Stimulated activated CD8-positive, alpha-beta memory T cell treated with anti-CD3 and anti-CD28 coated beads, Interleukin-4, amount 100 ng/mL, for 1 hour (primary cell): Measurements from ENCODE around the gene BCL7C.
A peak's percentile ranks its signal among the peaks of the same experiment; 100 is the strongest.

Experiments used
- DNase-seq, 2 donors: peaks; one replicate each; pipeline ENCODE4 v3.0.0-alpha.2; 2020; ENCODE audit warnings: low read depth in 2 of 2, low spot score in 1 of 2

Gene BCL7C

DNA sequence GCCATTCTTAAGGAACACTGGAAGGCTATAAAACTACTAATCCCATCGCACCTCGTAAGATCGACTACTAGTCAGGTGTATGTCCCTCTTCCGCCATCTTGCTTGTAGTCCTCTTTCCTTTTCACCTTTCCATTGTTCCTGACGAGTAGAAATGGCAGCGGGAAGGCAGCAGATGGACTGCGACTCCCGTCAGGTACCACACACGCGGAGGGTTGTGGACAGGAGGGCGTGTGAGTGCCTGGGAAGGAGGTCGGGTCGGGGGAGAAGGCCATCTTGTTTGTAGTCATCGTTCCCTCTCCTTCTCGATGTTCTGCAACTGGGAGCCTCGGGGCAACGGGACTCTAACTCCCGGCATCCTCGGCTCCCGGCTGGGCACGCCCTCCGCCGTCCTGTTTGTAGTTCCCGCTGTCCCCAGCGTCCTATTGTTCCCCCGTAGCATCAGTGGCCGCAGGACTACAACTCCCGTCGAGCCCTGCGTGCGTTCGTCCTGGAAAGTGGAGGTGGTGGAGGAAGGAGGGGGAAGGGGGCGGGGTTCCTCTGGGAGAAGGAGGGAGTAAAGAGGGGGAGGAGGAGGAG lies 29.2 kb upstream of the BCL7C start:
- peak; percentile 79 to 90 for DNase-seq

DNA sequence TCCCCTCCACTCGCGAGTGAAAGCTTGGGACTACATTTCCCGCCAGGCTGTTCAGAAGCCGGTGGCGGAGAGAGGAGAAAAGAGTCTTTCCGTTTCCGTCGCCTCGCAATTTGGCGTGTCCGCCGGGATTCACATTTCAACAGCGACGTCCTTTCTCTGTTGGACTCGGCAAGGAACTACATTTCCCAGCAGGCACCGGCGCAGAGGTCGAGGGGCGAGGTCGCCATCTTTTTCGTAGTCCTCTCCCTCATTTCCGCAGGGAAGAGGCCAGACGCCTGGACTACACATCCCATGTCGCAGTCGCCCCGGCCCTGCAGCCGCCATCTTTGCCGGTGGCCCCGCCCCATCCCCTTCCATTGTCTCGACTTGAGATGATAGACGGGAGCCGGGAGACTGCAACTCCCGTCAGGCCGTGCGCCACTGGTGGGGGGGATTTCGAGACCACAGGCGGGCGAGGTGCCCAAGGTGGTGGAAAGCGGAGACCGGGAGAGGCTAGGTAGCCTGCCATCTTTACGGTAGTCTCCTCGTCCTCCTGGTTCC lies 28.6 kb upstream of the BCL7C start:
- peak; percentile 99 for DNase-seq

DNA sequence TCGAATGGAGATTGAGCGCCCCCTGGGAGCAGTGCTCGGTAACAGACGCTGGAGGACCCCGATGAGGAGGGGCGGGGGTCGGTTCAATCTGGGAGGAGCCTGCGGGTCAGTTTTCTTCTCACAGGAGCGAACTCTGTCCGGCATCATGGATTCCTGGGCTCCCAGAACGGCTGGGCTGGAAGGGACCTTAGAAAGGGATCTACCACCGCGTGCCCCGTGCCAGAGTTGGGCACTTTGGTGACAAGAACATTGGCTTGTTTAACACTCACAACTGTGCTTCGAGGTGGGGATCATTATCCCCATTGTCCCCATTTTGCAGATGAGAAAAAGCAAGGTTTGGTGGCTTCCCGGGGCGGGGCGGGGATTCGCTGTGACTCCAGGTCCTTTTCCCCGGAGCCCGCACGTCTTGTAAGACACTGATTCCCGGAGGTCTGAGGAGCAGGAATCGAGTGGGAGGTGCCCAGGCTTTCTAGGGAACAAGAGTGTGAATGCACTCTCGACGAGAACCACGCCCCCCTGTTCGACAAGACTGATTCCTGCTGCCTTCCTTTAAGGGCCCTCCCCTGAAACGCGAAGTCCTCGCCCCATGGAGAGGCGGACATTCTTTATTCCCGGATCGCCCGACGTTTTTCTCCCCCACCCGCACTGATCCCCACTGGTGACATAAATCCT lies 28.0 kb upstream of the BCL7C start:
- peak; percentile 78 to 80 for DNase-seq

DNA sequence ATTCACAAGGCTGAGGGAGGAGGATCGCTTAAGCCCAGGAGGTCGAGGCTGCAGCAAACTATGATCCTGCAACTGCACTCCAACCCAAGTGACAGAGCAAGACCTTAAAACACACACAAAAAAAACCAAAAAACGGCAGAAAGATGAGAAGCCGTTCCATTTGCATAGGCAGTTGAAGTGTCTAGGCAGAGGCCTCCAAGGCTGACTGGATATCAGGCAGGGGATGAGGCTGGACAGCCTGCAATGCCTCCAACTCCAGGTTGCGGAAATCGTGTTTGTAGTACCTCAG lies 27.5 kb upstream of the BCL7C start:
- no peak for DNase-seq

DNA sequence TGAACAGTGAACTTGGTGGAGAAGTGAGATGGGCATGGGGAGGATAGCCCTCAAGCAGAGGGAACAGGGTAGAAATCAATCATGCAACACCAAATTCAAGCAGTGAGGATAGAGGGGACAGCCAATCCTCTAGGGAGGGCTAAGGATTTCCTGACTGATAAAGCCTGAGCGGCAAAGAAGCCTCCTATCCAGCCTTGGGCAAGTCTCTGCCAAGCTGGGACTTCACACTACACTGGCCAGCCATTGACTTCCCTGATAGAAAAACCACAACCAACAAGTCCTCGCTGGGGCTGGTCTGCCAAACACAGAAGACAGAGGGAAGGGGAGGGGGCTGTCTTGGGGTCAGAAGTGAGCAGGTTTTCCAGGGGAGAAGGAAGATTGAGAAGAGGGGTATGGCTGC lies 27.0 kb upstream of the BCL7C start:
- no peak for DNase-seq

DNA sequence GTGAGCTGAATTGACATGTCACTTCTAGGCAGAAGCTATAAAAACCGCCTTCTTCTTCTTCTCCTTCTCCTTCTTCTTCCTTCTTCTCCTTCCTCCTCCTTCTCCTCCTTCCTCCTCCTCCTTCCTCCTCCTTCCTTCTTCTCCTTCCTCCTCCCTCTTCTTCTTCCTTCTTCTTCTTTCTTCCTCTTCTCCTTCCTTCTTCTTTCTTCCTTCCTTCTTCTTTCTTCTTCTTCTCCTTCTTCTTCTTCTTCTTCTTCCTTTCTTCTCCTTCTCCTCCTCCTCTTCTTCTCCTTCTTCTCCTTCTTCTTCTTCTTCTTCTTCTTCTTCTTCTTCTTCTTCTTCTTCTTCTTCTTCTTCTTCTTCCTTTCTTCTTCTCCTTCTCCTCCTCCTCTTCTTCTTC lies 24.7 kb upstream of the BCL7C start:
- no peak for DNase-seq

DNA sequence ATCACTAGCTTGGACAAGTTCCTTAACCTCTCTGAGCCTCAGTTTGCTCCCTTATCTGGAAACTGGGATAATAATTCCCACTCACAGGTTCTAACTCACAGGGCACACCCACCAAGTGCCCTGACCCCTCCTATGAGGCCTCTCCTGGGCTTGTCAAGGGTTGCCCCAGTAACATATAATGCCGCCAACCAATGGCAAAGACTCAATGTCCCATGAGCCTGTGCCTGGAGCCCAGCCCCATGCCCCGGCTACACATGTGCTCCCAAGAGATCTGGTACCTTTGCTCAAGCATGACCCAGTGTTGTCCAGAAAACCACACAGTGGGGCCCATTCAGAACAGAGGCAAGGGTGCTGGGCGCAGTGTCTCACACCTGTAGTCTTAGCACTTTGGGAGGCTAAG lies 21.0 kb upstream of the BCL7C start:
- no peak for DNase-seq

DNA sequence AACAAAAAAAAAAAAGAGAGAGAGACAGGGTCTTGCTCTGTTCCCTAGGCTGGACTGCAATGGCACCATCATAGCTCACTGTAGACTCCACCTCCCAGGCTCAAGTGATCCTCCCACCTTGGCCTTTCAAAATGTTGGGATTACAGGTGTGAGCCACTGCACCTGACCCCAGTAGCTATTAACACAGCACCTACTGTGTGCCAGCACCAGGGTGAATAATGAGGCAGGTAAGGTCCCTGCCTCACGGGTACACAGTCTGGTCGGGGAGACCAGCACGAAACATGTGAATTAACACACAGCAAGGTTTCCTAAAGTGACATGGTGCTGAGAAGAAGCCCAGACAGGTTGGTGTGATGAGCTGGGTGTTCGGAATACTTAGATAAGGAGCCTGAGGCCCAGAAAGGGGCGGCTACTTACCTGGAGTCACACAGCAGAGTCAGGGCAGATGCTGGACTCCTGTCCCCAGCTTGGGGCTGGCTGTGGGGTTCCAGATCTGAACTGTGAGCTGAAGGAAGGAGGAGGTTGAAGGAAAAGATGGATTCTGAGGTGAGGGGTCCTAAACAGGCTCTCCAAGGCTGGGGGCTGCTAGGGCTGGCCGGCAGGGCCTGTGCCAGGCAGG lies 19.0 kb upstream of the BCL7C start:
- DNase-seq, result no peak

DNA sequence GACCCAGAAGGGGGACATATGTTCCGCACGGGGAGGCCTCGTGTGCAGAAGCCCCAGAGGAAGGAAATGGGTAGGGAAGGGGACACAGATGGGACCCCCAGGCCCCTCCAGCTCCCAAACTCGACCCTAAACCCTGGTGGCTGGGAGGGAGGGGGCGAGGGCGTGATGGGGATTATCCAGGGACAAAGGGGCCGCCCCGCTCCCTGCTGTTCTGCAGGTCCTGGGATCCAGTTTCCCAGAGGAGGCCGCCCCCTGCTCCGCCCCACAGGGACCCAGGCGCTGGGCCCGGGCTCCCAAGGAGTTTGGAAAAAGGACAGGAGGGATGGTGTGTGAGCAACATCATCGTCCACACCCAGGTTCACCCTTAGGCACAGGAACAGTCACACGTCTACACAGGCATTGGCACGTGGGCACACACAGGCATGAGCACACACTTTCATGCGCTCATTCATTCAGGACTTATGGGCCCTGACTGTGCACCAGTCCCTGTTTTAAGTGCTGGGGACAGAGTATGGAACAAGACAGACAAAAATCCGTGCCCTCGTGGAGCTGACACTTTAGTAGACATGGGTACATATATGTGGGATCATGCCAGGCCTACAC lies 16.7 kb upstream of the BCL7C start:
- no peak for DNase-seq

DNA sequence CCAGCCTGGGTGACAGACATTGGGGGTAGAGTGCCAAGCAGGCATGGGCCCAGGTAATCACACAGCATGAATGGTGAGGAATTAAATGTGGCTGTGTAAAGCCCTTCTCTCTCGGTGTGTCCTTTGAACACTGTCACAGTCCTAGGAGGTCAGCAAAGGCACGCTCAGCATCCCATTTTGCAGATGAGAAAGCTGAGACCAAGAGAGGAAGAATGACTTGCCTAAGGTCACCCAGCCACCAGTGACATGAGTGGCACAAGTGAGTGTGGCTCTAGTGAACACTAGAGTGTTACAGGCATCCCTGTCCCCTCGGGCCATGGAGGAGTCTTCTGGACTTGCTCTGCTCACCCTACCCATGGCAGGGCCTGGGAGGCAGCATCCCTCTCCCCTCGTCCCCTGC lies 13.2 kb upstream of the BCL7C start:
- DNase-seq, result no peak

DNA sequence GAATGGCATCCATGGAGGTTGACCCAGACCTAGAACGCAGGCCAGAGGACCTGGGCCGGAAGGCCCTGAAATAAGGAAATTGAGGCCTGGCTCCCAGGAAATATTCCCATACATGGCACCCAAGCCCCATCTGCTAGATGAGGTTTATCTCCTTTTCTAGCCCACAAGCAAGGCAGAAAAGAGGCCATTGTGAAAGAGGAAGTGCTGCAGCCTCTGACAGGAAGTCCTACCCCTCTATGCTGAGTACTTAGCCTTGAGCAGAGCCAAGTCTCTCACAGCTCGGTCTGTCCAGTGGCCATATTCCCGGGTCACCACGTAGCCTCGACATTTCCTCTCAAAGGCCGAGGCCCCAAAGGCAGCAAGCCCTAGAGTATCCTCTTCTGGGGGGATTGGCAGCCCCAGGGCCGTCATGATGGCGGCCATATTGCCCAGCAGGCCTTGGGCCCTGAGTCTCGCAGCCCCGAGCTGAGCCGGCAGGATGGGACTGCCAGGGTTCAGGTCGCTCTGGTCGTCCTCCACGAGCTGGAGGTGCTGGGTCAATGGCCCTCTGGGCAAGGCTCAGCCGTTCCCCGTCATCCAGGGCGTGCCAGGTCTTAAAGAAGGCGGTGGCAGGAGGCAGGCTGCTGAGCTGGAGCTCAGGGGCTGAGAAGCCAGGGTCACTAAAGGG lies 10.4 kb upstream of the BCL7C start:
- DNase-seq, result no peak

DNA sequence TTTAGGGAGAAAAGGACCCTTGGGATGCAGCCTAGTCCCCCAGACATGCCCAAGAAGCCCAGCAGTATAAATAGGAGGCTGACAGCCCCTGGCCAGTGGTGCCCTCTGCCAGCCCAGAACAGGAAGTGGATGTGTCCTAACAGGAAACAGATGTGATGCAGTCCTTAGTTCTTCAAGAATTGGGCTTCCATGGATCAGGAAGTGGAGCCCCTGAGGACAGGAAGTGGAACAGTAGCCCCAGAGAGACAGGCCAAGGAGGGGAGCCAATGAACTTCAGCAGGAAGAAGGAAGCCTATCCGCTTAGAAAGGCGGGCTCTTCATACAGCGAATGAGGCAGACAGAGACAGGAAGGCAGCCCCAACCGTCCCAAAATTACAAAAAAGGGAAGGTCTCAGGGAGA lies 9.7 kb upstream of the BCL7C start:
- no peak for DNase-seq

DNA sequence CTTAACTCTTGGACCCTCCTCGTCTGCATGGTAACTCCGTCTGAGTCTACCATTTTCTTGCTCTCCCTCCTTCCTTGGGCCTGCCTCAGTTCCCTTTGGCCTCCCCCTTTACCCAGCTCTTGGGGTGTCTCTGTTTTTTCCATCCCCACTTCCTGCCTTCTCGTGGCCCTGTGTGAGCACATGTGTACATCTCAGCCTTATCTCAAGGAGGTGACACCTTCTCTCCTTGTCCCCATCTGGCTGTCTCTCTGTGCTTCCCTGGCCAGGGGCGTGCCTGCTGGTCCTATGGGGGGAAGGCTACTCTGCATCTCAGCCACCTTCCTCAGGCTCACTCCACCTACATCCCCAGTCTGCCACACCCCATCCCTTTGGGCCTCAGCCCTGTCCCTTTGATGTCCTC lies 9.1 kb upstream of the BCL7C start:
- no peak for DNase-seq

DNA sequence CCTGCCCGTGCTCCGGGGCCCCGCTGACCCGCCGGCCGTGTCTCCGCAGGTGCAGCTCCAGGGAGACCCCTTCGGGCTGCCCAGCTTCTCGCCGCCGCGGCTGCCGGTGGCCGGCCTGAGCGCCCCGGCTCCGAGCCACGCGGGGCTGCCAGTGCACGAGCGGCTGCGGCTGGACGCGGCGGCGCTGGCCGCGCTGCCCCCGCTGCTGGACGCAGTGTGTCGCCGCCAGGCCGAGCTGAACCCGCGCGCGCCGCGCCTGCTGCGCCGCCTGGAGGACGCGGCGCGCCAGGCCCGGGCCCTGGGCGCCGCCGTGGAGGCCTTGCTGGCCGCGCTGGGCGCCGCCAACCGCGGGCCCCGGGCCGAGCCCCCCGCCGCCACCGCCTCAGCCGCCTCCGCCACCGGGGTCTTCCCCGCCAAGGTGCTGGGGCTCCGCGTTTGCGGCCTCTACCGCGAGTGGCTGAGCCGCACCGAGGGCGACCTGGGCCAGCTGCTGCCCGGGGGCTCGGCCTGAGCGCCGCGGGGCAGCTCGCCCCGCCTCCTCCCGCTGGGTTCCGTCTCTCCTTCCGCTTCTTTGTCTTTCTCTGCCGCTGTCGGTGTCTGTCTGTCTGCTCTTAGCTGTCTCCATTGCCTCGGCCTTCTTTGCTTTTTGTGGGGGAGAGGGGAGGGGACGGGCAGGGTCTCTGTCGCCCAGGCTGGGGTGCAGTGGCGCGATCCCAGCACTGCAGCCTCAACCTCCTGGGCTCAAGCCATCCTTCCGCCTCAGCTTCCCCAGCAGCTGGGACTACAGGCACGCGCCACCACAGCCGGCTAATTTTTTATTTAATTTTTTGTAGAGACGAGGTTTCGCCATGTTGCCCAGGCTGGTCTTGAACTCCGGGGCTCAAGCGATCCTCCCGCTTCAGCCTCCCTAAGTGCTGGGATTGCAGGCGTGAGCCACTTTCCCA lies 8.4 kb upstream of the BCL7C start:
- peak in 1 of 2 donors; percentile 26 for DNase-seq

DNA sequence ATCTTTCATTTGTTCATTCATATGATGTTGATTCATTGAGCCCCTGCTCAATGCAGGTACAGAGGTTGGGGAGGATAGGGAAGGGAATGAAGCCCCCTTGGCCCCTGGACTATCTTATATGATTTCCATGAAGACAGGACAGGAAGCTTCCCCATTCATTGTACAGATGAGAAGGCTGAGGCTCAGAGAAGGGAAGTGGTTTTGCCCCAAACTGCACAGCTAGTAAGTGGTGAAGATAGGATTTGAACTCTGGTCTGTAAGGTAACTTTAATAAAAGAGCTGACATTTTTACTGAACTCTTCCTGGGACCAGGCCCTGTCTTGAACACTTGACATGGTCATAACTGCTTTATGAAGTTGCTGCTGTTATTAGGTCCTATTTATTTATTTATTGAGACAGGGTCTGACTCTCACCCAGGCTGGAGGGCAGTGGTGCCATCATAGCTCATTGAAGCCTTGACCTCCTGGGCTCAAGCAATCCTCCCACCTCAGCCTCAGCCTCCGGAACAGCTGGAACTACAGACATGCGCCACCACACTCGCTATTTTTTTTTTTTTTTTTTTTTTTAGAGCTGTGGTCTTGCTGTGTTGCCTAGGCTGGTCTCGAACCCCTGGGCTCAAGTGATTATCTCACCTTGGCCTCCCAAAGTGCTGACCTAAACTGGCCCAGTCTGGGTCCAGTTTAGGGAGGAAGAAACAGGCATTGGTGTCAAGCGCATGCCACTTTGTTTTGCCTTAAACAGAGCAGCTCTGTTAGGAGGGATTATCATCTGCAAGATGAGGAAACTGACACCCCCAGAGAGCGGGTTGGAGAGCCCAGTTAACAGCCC lies 7.5 kb upstream of the BCL7C start:
- DNase-seq, result no peak

DNA sequence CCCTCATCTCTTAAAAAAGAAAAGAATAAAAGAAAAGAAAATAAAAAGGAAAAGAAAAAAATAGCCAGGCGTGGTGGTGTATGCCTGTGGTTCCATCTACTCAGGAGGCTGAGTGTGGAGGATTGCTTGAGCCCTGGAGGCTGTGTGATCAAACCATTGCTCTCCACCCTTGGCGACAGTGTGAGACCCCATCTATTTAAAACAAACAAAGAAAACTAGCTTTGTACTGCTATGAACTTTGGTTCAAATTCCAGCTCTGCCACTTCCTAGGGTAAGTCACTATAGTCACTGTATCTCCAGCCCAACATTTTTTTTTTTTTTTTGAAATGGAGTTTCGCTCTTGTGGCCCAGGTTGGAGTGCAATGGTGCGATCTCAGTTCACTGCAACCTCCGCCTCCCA lies 6.7 kb upstream of the BCL7C start:
- no peak for DNase-seq

DNA sequence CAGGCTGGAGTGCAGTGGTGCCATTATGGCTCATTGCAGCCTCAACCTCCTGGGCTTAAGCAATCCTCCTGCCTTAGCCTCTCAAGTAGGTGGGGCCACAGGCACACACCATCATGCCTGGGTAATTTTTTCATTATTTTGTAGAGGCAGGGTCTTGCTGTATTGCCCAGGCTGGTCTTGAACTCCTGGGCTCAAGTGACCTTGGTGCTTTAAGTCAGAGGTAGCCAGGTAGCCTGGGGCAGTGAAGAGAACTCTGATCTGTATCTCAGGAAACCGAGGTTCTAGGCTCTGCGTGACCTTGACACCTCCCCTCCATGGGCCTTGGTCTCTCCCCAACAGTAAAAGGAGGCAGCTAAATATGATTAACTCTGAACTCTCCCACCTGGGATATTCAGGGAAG lies 5.9 kb upstream of the BCL7C start:
- no peak for DNase-seq

DNA sequence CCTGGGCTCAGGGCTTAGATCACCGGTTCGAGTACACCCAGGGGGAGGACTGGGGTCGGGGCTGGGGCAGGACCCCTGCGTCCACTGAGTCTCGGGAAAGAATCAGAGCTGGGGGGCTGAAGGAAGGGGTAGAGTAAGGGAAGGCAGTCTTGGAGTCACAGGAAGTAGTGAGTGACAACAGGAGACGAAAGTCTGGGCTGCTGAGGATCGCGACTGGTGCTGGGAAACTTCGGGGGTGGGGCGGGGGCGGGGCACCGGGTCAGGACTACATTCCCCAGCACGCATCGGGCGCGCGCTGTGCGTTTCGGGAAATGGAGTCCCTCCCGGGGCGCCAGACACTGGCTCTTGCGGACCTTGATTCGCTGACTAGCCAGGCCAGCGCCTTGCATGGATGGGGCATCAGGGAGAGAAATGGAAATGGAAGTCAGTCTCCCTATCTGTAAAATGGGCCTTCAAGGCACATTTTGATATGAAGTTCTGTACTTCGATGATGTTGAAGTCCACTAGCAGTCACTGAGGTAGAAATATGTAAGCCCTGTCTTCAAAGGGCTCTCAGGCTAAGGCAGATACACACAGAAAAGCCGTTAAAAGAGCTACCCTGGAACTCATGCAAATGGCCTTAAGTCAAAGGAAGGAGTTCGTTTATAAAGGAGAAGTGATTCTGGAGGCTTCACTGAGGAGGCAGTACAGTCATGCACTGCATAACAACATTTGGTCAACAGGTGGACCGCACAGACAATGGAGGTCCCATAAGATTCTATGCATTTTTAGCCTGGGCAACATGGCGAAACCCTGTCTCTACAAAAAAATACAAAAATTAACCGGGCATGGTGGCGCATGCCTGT lies 3.2 kb upstream of the BCL7C start:
- DNase-seq, result peak; percentile 41 to 55

DNA sequence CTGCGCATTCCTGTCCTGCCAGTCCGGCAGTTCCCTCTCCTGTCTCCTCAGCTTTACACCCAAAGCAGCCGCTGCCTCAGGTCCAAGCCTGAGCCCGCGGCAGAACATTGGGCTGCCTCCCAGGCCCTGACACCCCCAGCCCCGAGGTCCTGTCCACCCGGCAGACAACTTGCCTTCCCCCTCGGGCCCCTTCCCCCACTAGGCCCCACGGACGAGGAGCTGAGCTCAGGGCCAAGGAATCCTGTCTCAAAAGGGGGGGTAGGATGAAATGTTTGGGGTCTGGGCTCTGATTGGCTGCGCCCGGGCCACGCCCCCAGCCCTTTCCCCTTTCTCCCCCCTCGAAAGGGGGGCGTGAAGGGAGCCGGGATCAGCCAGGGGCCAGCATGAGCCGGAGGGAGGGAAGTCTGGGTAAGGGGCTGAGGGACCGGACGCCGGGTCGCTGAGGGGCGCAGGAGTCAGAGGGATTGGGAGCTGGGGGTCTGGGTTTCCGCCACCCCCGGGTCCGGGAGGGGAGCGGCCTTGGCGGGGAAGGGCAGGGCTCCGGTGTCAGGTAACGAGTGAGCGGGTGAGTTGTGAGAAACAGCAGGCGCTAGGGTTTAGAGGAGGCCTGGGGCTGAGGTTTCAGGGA lies 2.5 kb upstream of the BCL7C start, which contains the start of gene CTF1:
CTF1 (plus strand) TSS at position 354 of the 628 bp plus-strand sequence; CDS start at position 384, 30 bp downstream.
- no peak for DNase-seq
